H4 (cell line): ENCODE data around the gene SOS1. TPM values are rescaled to one million over a fixed set of nuclear protein-coding genes. Genes with fewer than 3 reads are reported as not detected.
A peak's percentile ranks its signal among the peaks of the same experiment; 100 is the strongest.

Experiments
- DNase-seq: peaks from one replicate; pipeline ENCODE4 v3.0.0-alpha.2; 2015; ENCODE audit warnings: low spot score
- total RNA-seq: library from RNA; depleted of rRNA; stranded (reverse); fragments of >200 nt; shearing (Covaris generic); gene quantifications from 2 replicates; pipeline ENCODE4 v1.2.3, GENCODE V29; 2014

Gene SOS1
- total RNA-seq, 1 experiment from 2014 or later = 14.3 TPM

DNA sequence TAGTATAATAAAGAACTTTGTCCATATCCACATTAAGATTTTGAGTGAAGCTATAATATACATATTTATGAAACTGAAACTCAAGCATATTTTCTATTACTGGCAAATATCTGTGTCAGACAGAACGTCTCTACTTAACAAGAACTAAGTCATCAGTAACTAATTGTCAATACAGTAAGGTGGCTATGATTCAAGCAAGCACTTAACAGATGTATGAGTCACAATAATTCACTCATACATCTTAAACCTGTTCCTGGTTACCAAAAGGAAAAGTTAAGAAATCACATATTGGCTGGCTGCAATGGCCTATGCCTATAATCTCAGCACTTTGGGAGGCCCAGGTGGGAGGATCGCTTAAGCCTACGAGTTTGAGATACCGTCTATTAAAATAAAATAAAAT is 96.0 kb downstream of the SOS1 start:
- DNase-seq = no peak

DNA sequence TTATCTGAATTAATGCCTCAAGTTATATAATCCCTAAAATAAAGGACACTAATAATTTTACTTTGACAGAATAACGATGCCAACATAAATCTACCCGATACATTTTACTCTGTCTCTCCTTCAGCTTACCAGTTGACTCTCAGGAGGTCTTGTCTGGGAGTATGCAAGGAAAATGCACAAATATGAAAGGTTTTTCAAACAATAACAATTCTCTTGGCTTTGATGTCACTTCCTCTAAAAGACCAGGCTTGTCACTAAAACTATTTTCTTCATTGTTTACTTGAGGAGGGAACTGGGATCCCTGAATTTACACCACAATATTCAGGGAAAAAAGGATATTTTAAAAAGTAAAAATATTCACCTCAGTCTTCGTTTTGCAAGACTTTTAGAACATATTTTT is 97.2 kb downstream of the SOS1 start:
- no peak for DNase-seq

DNA sequence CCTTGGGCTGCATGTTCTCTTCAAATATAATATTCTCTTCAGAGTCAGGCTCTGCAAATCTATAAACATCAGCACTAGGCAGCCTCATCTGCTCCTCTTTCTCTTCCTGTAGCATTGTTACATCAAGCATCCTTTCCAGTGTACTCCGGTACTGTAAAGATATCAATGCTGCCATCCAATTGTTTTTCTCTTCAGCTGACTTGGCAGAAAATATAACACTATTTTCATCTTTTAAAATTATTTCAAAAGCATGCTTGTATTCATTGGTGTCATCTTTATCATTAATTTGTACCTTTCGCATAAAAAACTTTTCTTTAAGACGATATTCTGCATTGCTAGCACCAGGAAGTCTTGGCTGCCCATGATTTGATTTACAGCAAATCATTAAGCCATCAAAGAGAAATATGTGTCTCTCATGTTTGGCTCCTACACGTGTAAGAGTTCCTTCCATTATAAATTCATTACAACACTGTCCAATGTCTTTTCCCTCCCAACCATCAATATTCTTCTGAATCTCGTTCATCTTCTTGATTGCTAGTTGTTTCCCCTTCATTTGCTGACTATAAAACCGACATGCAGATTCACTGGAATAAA is 98.1 kb downstream of the SOS1 start:
- DNase-seq = no peak

DNA sequence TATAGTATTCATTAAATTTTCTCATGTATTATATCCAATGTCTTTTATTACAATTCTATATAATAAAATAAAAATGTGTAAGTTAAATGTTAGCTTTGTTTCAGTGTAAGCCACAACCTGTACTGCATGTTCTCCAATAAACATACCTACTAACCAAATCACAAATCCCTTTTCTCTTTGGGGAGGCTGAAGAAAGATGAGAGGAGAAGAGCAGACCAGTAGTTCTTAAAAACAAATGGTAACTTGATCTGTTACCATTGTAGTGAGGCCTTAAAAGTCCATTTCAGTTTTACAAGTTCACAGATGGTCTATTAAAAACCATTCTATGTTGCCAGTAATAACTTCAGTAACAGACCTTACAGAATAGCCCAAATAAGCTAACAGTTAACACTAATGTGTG is 100.5 kb downstream of the SOS1 start:
- no peak for DNase-seq

DNA sequence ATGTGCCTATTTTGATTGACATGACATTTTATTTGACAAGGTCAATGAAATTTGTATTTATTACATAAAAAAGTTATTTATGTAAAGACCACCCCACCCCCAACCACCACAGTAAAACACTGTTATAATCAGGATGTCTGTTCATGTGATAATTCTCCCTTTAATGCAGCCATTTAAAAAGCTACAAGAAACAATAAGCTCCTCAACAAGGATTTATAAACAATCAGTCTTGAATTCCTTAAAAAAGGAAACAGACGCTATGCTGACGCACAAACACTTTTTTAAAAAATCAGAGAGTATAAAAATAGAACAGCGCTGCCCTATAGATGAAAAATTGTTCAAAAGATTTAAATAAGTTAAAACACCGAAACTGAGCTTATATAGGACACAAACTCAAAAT is 102.2 kb downstream of the SOS1 start:
- DNase-seq = no peak

DNA sequence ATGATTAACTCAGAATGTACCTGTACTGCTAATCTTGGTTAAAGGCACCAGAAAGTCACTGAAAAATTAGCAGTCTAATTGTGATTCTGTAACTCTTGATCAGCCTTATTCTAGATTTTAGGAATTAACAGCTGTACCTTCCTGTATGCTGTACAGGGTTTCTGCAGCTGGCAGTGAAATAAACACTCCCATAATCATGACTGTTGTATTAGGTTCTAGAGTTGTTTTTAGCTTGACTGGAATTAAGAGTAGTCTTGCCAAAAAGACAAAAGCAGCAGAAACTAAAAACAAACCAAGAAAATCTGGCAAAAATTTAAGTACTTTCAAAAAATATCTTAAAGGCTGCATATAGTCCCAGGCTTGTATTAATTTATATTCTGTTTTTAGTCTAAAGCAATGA is 103.5 kb downstream of the SOS1 start:
- no peak for DNase-seq

DNA sequence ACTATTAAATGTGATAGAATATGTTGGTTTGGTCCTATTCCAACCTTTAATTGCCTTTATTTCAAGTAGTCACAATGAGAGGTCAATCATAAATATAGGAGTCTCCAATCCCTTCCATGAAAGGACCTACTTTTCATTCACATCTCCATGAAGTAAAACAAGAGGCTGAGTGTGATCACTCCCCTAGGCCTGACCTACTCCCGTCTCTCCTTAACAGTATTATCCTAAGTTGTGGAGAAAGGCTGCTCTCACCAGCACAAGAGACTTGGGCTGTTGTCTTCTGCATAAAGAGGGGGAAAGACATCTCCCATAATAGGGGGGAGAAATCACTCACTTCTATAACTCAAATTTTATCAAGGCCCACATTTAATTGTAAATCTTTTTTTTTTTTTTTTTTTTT is 105.4 kb downstream of the SOS1 start:
- no peak for DNase-seq

DNA sequence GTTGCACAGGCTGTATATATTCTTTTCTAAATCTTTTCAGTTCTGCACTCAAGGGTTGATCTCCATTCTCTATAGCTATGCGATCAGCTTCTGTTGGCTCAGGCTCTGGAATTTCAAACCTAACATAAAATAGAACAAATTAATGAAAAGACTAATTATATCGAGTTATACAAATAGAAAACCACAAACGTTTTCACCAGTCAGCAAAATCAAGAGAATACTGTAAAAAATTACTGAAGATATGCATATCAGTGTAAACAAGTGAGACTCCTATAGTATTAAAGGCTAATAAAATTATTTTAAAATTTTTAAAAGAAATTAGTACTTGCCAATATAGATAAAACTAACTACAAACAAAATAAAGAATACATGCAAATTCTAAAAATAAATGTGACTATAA is 107.0 kb downstream of the SOS1 start:
- no peak for DNase-seq

DNA sequence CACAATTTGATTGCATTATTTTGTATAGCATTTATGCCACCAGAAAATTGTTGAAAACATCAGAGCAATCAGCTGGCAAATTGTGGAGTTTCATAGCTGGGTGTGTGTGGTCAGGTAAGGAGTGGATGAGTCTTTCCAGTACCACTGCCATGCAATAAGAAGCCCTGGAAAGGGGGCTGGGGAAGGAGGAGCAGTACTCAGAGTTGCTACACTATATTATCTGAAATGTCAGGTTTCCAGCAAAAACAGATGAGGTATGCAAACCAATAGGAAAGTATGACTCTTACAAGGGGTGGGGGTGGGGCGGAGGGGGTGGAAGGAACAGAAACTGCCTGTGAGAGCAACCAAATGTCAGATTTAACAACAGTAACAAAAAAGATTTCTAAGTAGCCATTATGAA is 112.2 kb downstream of the SOS1 start:
- no peak for DNase-seq

DNA sequence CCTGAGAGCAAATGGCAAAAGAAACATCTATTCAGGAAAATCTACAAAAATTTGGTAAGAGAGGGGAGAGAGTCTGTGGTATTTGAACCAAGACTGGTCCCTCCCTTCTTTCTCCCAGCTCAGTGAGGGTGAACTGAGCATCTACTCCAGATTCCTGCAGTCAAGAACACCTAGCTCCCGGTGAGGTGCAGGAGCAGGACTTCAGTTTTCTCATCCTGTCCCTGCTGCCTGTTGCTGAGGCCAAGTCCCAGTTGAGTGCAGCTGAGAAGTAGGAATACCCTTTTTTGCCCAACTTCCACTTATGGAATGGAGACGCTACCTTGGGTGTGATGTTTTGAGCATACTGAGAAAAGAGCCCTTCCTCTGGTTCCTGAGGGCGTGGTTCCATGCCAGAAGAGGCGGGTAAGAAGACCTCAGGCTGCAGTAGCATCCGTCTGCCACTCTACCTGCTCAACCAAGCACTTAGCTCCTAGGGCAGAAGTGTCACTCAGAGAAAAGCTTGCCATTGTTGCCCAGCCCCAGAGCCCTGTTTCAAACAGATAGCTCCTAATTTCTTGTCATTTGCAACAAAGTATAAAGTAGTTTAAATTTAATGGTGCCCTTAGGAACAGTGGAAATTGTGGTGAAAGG is 112.9 kb downstream of the SOS1 start:
- DNase-seq = no peak

DNA sequence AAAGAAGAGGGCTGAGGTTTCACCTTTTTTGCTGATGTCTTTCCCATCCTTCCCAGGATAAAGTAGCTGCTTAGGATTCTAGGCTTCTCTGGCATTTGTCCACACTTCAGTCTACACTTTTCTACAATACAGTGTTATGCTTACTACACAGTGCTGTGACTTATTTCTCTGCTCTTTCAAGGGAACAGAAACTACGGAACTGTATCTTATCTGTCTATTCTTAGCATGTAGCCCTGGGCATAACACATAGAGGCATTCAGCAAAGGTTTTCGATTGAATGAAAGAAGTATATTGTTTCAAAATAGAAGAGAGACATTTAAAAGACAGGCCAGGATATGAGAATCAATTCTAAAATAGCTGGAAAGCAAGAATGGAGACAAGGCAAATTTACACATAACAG is 120.3 kb downstream of the SOS1 start:
- DNase-seq = no peak

DNA sequence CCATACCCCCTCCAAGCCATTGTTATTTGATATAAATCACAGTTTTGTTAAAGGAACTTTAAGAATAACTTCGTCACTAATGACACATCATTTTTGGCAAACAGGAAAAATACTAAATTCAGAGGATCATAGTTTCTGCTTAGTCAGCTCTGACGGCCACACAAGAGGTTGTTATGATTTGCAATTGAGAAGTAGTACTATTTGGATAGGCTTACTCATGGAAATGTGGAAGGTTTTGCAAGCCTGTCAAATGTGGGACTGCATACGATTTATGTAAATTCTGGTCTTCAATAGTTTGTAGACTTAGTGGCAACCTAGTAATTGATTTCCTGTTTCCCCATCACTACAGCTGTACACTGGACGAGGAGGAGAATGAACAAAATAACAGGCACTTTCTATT is 123.1 kb downstream of the SOS1 start:
- peak; percentile 72 for DNase-seq

DNA sequence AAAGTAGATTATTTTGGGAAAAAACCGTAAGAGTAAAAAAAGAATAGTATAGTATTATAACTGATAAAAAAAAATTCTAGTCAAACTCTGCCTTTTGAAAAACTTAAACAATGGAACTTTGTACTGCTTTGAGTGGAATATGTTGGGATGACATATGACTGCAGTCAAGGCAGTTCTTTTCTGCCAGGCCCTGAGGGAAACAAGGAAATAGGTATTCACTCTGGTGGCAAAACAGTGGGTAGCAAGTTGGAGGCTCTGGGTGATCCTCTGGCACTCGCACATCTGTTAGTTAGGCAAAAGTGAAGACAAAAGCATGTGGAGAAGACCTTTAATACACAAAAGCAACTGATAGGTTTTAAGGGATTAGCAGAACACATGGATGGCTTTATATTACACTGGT is 129.0 kb downstream of the SOS1 start:
- no peak for DNase-seq

DNA sequence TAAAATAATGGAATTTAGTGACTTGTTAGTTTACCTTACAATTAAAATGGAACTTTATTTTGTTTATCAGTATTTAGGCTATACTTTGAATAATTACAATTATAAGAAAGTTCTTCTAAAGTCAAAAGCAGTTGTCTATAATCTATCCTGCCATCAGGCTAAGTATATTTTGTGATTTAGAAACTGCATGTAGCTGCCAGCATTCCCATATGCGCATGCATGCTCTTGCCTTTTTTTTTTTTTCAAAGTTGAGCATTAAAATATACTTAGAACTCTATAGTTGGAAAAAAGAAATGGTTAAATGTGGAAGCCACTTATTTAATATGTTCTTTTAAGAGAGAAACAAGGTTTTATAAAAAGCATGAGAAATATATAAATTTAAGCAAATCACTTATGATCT is 132.1 kb downstream of the SOS1 start:
- no peak for DNase-seq

DNA sequence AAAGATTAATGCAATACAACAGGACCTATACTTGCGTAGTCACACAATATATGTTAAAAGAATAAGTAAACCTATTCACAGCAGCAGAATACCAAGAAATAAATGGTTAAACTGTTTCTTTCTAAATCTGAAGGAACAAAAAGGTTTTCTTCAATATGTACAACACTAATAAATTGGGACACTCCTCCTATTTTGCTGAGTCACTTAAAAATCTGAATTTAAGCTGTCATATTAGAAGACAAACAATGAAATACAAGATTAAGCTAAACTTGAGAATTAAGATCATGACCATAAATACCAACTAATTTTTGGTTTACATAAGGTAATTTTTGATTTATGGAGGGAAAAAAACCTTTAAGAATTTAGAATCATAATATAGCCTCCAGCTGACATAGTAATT is 138.4 kb downstream of the SOS1 start:
- DNase-seq = no peak

DNA sequence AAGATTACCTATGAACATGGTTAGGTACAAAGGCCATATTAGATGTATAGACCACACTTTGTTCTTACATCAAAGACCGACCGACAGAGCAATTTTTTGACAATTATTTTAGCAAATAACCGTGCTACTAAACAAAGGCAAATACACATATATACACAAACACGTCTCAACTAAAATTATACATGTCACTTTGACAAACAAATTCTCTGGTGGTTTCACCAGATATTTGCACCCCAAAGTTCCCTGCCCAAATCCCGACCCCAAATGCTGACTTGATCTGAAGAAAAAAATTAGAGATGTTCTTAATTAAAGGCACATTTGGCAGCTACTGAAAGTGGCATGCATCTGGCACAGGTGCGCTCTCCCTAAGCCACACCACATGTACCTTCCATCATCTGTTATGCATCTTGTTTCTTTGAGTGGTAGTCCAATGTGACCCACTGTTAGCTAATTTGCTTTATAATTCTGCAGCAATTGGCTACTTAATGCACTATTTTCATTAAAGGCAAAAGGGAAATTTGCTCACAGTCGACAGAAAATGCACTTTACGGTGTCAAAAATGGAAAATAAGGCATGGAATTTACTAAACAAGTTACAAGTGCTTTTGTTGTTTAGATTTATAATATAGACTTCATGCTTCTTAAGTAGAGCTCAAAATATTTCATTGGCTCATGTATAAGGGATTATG is 139.0 kb downstream of the SOS1 start:
- no peak for DNase-seq

DNA sequence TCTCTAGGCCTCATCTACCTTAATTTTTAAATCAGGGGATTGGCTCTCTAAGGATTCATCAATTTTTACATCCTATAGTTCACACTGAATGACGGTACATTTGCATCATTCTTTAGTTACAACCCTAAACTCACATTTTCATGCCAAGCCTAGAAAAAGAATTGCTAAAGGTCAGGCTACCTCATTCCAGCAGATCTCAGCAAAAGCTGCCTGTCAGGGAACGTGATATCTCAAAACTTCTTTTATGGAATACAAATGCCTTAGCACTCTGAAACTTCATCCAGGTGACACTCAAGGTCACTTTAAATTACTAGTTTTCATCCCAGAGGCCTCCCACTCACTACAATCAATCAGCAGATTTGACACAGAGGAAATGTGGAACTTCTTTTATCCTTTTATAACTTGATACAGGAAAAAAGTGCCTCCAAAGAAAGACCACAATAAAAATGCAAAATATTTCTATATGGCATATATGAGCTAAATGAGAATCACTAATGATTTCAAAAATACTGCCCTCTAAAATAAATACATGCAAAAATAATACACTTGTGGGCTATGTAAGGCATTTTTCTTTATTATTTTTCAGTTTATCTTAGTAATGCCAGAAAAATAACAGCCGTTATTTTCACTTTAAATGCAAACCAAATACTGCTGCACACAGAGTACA is 139.7 kb downstream of the SOS1 start:
- no peak for DNase-seq

DNA sequence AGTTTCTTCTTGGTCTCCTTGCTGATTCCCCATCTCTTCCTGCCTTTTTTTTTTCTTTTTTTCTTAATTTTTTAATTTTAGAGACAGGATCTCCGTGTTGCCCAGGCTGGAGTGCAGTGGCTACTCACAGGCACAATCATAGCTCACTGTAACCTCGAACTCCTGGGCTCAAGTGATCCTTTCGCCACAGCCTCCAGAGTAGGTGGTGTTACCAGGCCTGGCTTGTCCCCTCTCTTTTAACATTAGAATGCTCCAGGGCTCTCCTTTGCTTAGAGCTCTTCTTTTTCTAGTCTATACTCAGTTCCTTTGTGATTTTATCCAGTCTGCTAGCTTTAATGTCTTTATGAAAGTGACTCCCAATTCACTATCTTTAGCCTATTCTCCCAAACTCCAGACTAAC is 141.9 kb downstream of the SOS1 start:
- DNase-seq = no peak

DNA sequence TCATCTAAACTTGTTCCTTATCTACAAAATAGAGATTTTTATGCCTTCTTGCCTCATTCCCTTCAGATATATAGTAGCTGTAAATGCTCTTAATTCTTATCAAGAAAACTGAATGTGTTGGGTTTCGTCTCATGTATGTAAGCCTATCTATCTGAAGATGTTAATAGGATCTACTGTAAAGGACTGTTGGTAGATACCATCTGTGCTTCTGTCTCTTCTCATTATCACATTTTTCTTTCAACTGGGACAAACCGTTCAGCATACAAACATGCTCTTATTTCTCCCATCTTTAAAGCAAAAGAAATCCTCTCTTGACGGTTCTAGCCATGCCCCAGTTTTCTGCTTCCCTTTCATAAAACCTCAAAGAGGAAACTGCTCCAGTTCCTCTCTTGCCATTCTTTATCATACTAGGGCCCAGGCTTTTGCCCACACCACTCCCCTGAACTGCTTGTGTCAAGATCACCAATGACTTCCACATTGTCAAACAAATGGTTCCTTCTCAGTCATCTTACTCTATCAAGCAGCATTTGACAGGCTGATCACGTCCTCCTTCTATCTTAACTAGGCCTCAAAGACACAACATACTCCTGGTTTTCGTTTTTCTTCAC is 142.5 kb downstream of the SOS1 start:
- DNase-seq = no peak

DNA sequence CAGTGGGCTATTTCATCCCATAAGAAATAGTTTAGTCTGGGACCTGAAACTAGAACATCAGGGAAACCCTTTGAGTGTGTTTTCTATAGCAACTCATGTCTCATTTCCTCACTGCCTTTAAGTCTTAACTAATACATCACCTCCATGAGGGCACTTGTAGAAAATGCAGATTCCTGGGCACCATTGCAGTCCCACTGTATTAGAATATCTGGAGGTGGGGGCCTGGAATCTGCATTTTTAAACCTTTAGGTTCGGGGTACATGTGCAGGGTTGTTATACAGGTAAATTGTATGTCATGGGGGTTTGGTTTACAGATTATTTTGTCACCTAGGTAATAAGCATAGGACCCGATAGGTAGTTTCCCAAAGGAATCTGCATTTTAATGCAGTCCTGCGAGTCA is 143.8 kb downstream of the SOS1 start:
- no peak for DNase-seq

DNA sequence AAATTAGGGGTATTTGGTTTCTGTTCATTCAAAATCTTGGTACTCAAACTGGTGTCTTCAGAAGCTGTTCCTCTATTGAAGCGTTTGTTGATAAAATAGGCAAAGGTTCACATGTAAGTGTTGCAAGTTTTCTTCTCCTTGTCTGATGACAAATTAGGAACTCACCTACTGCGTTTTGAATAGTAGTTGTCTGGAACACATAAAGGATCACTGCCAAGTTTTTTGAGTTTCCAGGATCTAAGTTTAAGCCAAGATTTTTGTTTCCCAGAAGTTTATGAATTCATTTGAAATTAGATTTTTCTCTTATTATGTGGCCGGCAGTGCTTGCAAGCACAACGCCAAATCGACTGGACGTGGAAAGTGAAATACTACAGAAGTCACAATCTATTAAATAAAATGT is 145.8 kb downstream of the SOS1 start:
- DNase-seq = no peak

DNA sequence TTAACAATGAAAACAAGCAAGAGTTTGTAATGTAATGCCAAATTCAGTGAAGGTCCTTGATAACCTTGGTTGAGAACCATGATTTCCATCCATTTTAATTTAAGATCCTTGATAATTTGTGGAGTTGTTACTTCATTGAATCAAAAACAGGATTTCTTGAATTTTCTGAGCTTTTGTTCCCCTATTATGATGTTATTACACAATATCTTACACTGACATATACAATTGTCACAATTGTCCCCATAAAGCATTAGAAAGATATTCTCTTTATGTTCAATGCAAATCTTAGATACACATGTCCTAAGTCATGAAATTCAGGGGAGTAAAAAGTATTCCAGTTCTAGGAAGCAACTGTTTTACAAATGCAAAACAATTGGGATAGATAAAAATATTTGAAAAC is 147.6 kb downstream of the SOS1 start:
- DNase-seq = no peak

DNA sequence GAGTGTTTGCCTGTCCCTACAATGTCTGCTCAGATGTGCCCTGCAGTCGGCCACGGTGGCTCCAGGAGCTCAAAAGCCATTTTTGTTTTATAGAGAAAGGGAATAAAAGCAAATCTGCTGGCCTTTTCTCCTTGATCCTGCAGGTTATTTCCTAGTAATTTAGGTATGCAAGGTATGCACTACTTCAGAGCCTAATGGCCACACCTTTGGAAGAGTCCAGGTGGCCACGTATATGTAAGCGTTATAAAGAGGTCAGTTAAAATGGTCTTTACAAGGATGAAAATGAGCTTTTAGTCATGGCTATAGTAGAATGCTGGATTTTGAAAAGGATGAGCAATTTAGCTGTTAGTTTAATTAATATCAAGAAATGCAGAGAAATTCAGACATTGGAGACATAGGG is 149.5 kb downstream of the SOS1 start:
- no peak for DNase-seq
